Measurements from ENCODE around the gene OR4F6.
A peak's percentile ranks its signal among the peaks of the same experiment; 100 is the strongest.
"Not testable (repeated sequence)": the region's sequence is repeated elsewhere in the genome, so short reads cannot be mapped to it uniquely, and the experiment has no call there.

Gene OR4F6, protein sequence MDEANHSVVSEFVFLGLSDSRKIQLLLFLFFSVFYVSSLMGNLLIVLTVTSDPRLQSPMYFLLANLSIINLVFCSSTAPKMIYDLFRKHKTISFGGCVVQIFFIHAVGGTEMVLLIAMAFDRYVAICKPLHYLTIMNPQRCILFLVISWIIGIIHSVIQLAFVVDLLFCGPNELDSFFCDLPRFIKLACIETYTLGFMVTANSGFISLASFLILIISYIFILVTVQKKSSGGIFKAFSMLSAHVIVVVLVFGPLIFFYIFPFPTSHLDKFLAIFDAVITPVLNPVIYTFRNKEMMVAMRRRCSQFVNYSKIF

GRCh38 chr15:101803209-101803608, at the start of gene OR4F6:
OR4F6 (plus strand) TSS chr15:101803509; CDS start chr15:101805720, 2,211 bp downstream.
- in situ Hi-C loops (cut with MboI; ENCODE audit: low pct_unique_long_range_greater_than_20kb, low sequenced_read_pairs): no loop called here

GRCh38 chr15:101764669-101765339, 38.5 kb upstream of the OR4F6 start:
- in situ Hi-C loops (cut with MboI; ENCODE audit: low pct_unique_long_range_greater_than_20kb, low sequenced_read_pairs): not testable (repeated sequence)

More at GRCh38 chr15:101803209-101803608, at the start of gene OR4F6:
- no peak for DNase-seq

GRCh38 chr15:101765340-101765671, 38.0 kb upstream of the OR4F6 start:
- DNase-seq; in situ Hi-C loops (cut with MboI; ENCODE audit: low pct_unique_long_range_greater_than_20kb, low sequenced_read_pairs): not testable (repeated sequence)

More at GRCh38 chr15:101764669-101765339, 38.5 kb upstream of the OR4F6 start:
- DNase-seq: not testable (repeated sequence)

DNA sequence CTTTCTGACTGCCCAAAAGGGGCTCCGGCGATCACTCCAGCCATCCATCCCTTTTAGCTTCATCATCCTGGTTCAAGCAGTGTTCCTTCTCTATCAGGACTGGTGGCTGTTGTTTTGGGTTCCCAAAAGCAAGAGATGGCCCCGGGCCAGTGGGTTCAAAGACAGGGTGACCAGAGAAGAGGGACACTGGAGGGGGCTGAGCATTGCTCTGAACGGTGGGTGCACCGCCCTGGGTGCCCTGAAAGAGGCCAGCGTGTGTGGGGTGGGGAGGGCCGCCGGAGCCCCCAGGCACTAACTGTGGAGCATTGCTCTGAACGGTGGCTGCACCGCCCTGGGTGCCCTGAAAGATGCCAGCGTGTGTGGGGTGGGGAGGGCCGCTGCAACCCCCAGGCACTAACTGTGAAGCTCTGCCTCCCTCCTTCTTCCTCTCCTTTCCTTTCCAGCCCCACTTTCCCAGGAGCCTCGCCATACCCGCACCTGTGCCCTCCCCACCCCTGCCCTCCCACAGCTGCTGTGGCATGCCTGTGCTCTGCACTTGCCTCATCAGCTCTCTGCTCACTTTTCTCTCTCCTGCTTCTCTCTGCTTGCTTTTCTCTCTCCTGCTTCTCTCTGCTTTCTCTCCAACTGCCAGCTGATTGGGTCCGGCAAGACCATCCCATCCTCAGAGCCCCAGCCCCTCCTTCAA, 37.4 kb upstream of the OR4F6 start:
- DNase-seq: no peak
- in situ Hi-C loops (cut with MboI; ENCODE audit: low pct_unique_long_range_greater_than_20kb, low sequenced_read_pairs): no loop called here

GRCh38 chr15:101767083-101767640, 36.1 kb upstream of the OR4F6 start:
- in situ Hi-C loops (cut with MboI; ENCODE audit: low pct_unique_long_range_greater_than_20kb, low sequenced_read_pairs); DNase-seq: not testable (repeated sequence)

- no peak for DNase-seq
- in situ Hi-C loops (cut with MboI; ENCODE audit: low pct_unique_long_range_greater_than_20kb, low sequenced_read_pairs): no loop called here
Measured at GRCh38 chr15:101772921-101773320, 30.4 kb upstream of the OR4F6 start.

- DNase-seq: peak; percentile 12
Measured at GRCh38 chr15:101773496-101774100, 29.7 kb upstream of the OR4F6 start.

DNA sequence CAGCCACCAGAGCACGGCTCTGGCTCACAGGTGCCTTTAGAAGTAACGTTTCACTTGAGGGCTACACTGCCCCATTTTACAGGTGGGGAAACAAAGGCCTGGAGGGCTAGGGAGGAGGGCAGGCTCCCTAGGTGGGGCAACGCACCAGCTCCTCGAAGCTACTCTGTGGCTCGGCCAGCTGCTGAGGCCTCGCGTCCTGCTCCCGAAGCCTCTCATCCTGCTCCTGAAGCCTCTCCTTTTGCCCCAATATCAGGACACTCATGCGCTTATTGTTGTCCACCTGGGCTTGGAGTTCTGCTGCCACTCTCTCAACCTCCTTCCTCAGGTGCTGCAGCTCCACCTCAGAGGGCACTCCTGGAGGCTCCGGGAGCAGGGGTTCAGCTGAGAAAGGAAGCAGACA, 28.2 kb upstream of the OR4F6 start:
- DNase-seq: no peak
- in situ Hi-C loops (cut with MboI; ENCODE audit: low pct_unique_long_range_greater_than_20kb, low sequenced_read_pairs): no loop called here

More at GRCh38 chr15:101773496-101774100, 29.7 kb upstream of the OR4F6 start:
- in situ Hi-C loops (cut with MboI; ENCODE audit: low pct_unique_long_range_greater_than_20kb, low sequenced_read_pairs): no loop called here

DNA sequence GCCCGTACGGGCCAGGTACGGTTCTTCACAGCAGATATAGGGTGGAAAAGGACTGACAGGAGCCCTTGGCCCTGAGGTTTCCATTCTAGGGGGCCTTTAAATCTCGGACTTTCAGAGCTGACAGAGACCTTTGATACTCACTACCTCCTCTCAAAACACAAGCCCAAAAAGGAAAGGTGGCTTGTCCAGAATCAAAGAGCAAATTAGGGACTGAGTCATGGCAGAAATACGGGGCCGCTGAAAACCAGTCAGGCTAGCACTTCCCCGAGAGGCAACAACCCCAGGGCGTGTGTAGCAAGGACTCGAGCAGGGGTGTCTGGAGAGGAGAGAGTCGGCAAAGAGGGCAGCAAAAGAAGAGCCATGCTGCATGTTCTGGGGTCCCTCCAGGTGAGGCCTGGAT, 24.7 kb upstream of the OR4F6 start:
- in situ Hi-C loops (cut with MboI; ENCODE audit: low pct_unique_long_range_greater_than_20kb, low sequenced_read_pairs); DNase-seq: not testable (repeated sequence)

- in situ Hi-C loops (cut with MboI; ENCODE audit: low pct_unique_long_range_greater_than_20kb, low sequenced_read_pairs); DNase-seq: not testable (repeated sequence)
Measured at GRCh38 chr15:101780225-101780624, 23.1 kb upstream of the OR4F6 start.

DNA sequence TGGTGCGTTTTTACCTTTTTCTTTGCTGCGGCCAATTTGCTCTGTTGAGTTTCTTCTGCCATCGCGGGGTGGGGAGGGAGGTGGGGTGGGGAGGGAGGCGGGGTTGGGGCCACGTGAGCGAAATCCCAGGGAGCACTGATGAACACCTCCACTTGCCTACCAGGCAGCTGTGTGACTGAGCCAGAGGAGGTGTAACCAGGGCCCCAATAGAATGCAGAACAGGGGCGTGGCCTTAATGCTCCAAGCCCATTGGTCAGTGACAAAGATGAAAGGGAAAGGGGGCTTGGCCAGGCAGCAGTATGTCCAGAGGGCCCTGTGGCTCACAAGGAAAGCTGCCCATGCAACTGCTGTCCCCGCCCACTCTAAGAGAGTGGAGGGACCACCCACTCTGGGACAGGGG, 21.4 kb upstream of the OR4F6 start:
- in situ Hi-C loops (cut with MboI; ENCODE audit: low pct_unique_long_range_greater_than_20kb, low sequenced_read_pairs): no loop called here
- no peak for DNase-seq

DNA sequence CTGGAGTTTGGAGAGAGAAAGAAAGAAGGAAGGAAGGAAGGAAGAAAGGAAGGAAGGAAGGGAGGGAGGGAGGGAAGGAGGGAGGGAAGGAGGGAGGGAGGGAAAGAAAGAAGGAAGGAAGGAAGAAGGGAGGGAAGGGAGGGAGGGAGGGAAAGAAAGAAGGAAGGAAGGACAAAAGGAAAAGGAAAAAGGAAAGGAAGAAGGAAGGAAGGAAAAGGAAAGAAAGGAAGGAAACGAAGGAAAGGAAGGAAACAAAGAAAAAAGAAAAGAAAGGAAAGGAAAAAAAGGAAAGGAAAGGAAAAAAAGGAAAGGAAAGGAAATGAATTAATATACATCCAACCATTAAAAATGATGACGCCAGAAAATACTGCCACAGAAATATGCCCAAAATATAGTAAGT, 18.7 kb upstream of the OR4F6 start:
- DNase-seq: no peak
- in situ Hi-C loops (cut with MboI; ENCODE audit: low pct_unique_long_range_greater_than_20kb, low sequenced_read_pairs): no loop called here

DNA sequence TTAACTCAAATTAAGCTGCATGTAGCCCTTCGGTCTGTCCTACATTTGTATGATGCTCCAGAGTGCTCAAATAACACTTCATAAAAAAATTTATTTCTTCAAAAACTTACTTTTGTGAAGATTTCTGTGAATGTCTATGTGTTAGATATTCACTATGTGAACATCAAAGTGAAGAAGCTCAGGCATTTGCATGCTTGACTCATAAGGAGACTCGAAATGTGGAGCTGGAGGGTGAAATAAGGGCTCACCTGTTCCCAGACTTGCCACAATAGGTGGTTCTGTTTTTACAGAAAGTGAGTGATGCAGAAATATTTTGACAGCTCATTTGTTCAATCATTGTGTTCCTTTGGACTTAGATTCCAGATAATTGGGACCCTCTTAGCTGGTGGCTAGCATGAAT, 16.9 kb upstream of the OR4F6 start:
- in situ Hi-C loops (cut with MboI; ENCODE audit: low pct_unique_long_range_greater_than_20kb, low sequenced_read_pairs); DNase-seq: not testable (repeated sequence)

GRCh38 chr15:101788001-101788400, 15.3 kb upstream of the OR4F6 start:
- DNase-seq; in situ Hi-C loops (cut with MboI; ENCODE audit: low pct_unique_long_range_greater_than_20kb, low sequenced_read_pairs): not testable (repeated sequence)

DNA sequence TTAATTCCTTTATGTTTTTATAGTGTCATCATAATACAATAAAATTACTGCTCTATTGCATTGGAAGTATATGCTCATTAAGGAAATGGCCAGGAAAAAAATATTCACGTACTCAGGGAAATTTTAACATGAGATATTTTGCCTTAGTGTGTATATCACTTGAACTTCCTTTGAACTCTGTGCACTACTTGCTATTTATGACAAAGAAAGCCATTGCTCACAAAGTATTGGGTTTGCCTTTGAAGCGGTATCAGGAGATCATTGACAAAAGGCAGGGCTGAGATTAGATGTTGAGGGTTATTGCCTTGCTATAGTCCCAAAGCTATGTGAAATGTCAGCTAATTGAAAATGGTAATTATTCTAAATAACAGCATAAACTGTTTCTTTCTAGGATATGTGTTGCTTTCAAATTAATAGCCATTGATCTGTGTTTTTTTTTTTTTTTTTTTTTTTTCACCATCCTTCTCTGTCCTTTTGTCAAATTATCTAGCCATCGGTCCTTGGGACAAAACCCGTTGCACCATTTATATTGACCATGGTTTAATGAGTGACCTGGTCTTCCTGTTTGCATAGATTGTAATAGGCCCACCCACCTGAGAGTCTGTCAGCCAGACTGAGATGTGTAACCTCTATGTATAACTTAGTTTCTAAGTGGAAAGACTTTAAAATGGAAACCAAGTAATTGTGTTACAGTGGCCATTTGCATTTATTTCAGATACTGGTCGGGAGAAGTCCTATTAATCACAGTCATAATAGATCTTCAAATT, 14.6 kb upstream of the OR4F6 start:
- DNase-seq; in situ Hi-C loops (cut with MboI; ENCODE audit: low pct_unique_long_range_greater_than_20kb, low sequenced_read_pairs): not testable (repeated sequence)

- DNase-seq; in situ Hi-C loops (cut with MboI; ENCODE audit: low pct_unique_long_range_greater_than_20kb, low sequenced_read_pairs): not testable (repeated sequence)
Measured at GRCh38 chr15:101790748-101791147, 12.6 kb upstream of the OR4F6 start.

- DNase-seq; in situ Hi-C loops (cut with MboI; ENCODE audit: low pct_unique_long_range_greater_than_20kb, low sequenced_read_pairs): not testable (repeated sequence)
Measured at GRCh38 chr15:101793981-101794380, 9.3 kb upstream of the OR4F6 start.

GRCh38 chr15:101795455-101795854, 7.9 kb upstream of the OR4F6 start:
- no peak for DNase-seq
- in situ Hi-C loops (cut with MboI; ENCODE audit: low pct_unique_long_range_greater_than_20kb, low sequenced_read_pairs): no loop called here

DNA sequence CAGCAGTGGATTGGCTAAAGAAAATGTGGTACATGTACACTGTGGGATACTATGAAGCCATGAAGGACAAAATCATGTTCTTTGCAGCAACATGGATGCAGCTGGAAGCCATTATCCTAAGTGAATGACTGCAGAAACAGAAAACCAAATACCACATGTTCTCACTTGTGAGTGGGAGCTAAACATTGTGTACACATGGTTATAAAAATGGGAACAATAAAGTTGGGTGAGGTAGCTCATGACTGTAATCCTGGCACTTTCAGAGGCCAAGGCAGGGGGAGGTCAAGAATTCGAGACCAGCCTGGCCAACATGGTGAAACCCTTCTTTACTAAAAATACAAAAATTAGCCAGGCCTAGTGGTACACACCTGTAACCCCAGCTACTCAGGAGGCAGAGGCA, 3.6 kb upstream of the OR4F6 start:
- in situ Hi-C loops (cut with MboI; ENCODE audit: low pct_unique_long_range_greater_than_20kb, low sequenced_read_pairs): no loop called here
- DNase-seq: no peak
